A673 (cell line): ENCODE measurements around the gene MOBP. TPM values are rescaled to one million over a fixed set of nuclear protein-coding genes. Genes with fewer than 3 reads are reported as not detected.

Experiments used
- BruUV-seq: library from RNA; stranded (reverse); fragments of 400-500 nt; replicated peaks from 2 replicates; lab custom pipeline; 2021; lab: Mats Ljungman, UMichigan
- CTCF ChIA-PET: fragments of 300-600 bp; sonication (Branson Sonifier 250); formaldehyde crosslinking; loops from one replicate; lab custom pipeline; 2022; ENCODE audit warnings: antibody characterized with exemption; lab: Charles Lee
- POLR2A ChIA-PET: fragments of 300-600 bp; sonication (Branson Sonifier 250); formaldehyde crosslinking; loops from one replicate; lab custom pipeline; 2022; ENCODE audit warnings: antibody characterized with exemption; ENCODE audit not compliant: low non-redundant PET; lab: Charles Lee
- DNase-seq: peaks from one replicate; pipeline ENCODE4 v3.0.0-alpha.2; 2015; ENCODE audit warnings: low spot score
- H3K27ac ChIP-seq: fragments of 200-600 bp; sonication (generic); 2 replicates; pipeline ENCODE4 v1.5.1; 2016; ENCODE audit warnings: mixed run types, low read depth, mild to moderate bottlenecking, mixed read lengths, antibody characterized with exemption, low read length; ENCODE audit not compliant: poor library complexity, severe bottlenecking
- H3K27me3 ChIP-seq: fragments of 200-600 bp; sonication (generic); replicated peaks from 2 replicates; pipeline ENCODE4 v1.6.1; 2017; ENCODE audit warnings: mixed run types, low read depth, mild to moderate bottlenecking, mixed read lengths, antibody characterized with exemption, low read length; ENCODE audit not compliant: insufficient read depth, poor library complexity
- H3K36me3 ChIP-seq: fragments of 200-600 bp; sonication (generic); 2 replicates; pipeline ENCODE4 v1.6.1; 2016; ENCODE audit warnings: mixed run types, mild to moderate bottlenecking, mixed read lengths, antibody characterized with exemption, low read length; ENCODE audit not compliant: insufficient read depth, poor library complexity, severe bottlenecking
- H3K4me1 ChIP-seq: fragments of 200-600 bp; sonication (generic); 2 replicates; pipeline ENCODE4 v1.6.1; 2017; ENCODE audit warnings: mixed run types, mild to moderate bottlenecking, mixed read lengths, antibody characterized with exemption, low read length; ENCODE audit not compliant: insufficient read depth, poor library complexity, severe bottlenecking
- H3K4me3 ChIP-seq: fragments of 200-600 bp; sonication (generic); 2 replicates; pipeline ENCODE4 v1.5.1; 2016; ENCODE audit warnings: low read depth, mixed run types, mild to moderate bottlenecking, mixed read lengths, low read length; ENCODE audit not compliant: poor library complexity, severe bottlenecking
- H3K9me3 ChIP-seq: fragments of 200-600 bp; sonication (generic); 2 replicates; pipeline ENCODE4 v1.6.1; 2016; ENCODE audit warnings: mixed run types, low read depth, mild to moderate bottlenecking, mixed read lengths, antibody characterized with exemption, low read length; ENCODE audit not compliant: poor library complexity, severe bottlenecking
- CTCF ChIP-seq: fragments of 300-800, 200-600 bp; sonication (generic); conservative IDR thresholded peaks from 2 replicates; pipeline ENCODE4 v1.5.1; 2017; ENCODE audit warnings: low read depth, mild to moderate bottlenecking, antibody characterized with exemption, low read length, moderate library complexity, mixed read lengths
- EZH2 ChIP-seq: fragments of 200-600 bp; sonication (generic); IDR thresholded peaks from 2 replicates; pipeline ENCODE4 v1.6.1; 2017; ENCODE audit warnings: borderline replicate concordance, low read depth, mild to moderate bottlenecking, mixed read lengths, antibody characterized with exemption, low read length; ENCODE audit not compliant: poor library complexity, severe bottlenecking
- intact Hi-C: fragments of 100-400 bp; cut with micrococcal nuclease; formaldehyde crosslinking; loops from one replicate; pipeline ENCODE4 v1.10.0; 2022; ENCODE audit not compliant: unreplicated experiment
- total RNA-seq: library from RNA; stranded (reverse); gene quantifications from 2 replicates; pipeline ENCODE4 v1.2.3, GENCODE V29; 2021

The MOBP gene
- total RNA-seq, 1 experiment from 2014 or later: 0.19 TPM

- CTCF ChIA-PET: no interaction called here
- no TSS peak for BruUV-seq
- H3K4me3 ChIP-seq: no peak overlapping the region
Measured at GRCh38 chr3:39420543-39420942, 46.9 kb upstream of the MOBP start.

GRCh38 chr3:39423436-39423970, 44.0 kb upstream of the MOBP start:
- ChIA-PET CTCF (no interaction called here), POLR2A (interaction anchor here (0.6 kb wide), 1 partner anchor 103 kb away, joined by 8 read pairs; no protein-coding TSS in a partner anchor)
- H3K27me3 ChIP-seq: no peaks in the 10 kb centered on the region
- TF ChIP-seq CTCF (no peak), EZH2 (no peak)
- peaks cover 13% of the 10 kb centered on the region for H3K4me1 ChIP-seq
- no peaks in the 10 kb centered on the region for H3K36me3 ChIP-seq
- BruUV-seq: no TSS peak
- DNase-seq: peak; percentile 70
- no peaks in the 10 kb centered on the region for H3K9me3 ChIP-seq
- H3K27ac ChIP-seq: no peak overlapping the region
- H3K4me3 ChIP-seq: no peak overlapping the region
- intact Hi-C loops: no loop called here

More at GRCh38 chr3:39420543-39420942, 46.9 kb upstream of the MOBP start:
- Histone ChIP-seq H3K27ac (no peak overlapping the region), H3K4me1 (peaks cover 13% of the 10 kb centered on the region), H3K9me3 (no peaks in the 10 kb centered on the region), H3K27me3 (no peaks in the 10 kb centered on the region), H3K36me3 (no peaks in the 10 kb centered on the region)
- intact Hi-C loops: no loop called here
- POLR2A ChIA-PET: no interaction called here
- TF ChIP-seq EZH2: no peak
- no peak for TF ChIP-seq CTCF
- no peak for DNase-seq

- no peak for DNase-seq
- TF ChIP-seq CTCF (no peak), EZH2 (no peak)
- no peaks in the 10 kb centered on the region for H3K36me3 ChIP-seq
- H3K27me3 ChIP-seq: no peaks in the 10 kb centered on the region
- H3K27ac ChIP-seq: no peak overlapping the region
- ChIA-PET CTCF (no interaction called here), POLR2A (no interaction called here)
- no peak overlapping the region for H3K4me3 ChIP-seq
- no TSS peak for BruUV-seq
- peaks cover 13% of the 10 kb centered on the region for H3K4me1 ChIP-seq
- H3K9me3 ChIP-seq: no peaks in the 10 kb centered on the region
- intact Hi-C loops: no loop called here
Measured at GRCh38 chr3:39426312-39426711, 41.2 kb upstream of the MOBP start.
